ENCODE measurements around the gene CELA2A.

Gene CELA2A

GRCh38 chr1:15456313-15456954 is at the start of gene CELA2A:
Gene CELA2A (plus strand): TSS chr1:15456732. CDS start chr1:15456754, 22 bp downstream.
- no peak for DNase-seq (ENCODE audit: low read depth in 2 of 2)

- DNase-seq (ENCODE audit: low read depth in 2 of 2): no peak
These were observed 49.0 kb upstream of the CELA2A start for GRCh38 chr1:15407580-15407979.

- no peak for DNase-seq (ENCODE audit: low read depth in 2 of 2)
These were observed 47.6 kb upstream of the CELA2A start for GRCh38 chr1:15408890-15409387.

- DNase-seq (ENCODE audit: low read depth in 2 of 2): peak; percentile 78 to 83
These were observed 46.9 kb upstream of the CELA2A start, which contains the start of gene EFHD2 for GRCh38 chr1:15409388-15410222. Gene EFHD2 (plus strand): TSS chr1:15409888. CDS start chr1:15409972, 84 bp downstream.

GRCh38 chr1:15410223-15410883 is 46.2 kb upstream of the CELA2A start:
- no peak for DNase-seq (ENCODE audit: low read depth in 2 of 2)

GRCh38 chr1:15410884-15411245 is 45.7 kb upstream of the CELA2A start:
- DNase-seq (ENCODE audit: low read depth in 2 of 2): no peak

GRCh38 chr1:15411593-15412137 is 44.9 kb upstream of the CELA2A start:
- no peak for DNase-seq (ENCODE audit: low read depth in 2 of 2)

GRCh38 chr1:15412175-15412800 is 44.2 kb upstream of the CELA2A start:
- DNase-seq (ENCODE audit: low read depth in 2 of 2): peak in 1 of 2 donors; percentile 47

- no peak for DNase-seq (ENCODE audit: low read depth in 2 of 2)
These were observed 43.7 kb upstream of the CELA2A start for GRCh38 chr1:15412843-15413242.

- DNase-seq (ENCODE audit: low read depth in 2 of 2): no peak
These were observed 42.7 kb upstream of the CELA2A start for GRCh38 chr1:15413563-15414444.

- no peak for DNase-seq (ENCODE audit: low read depth in 2 of 2)
These were observed 42.0 kb upstream of the CELA2A start for GRCh38 chr1:15414445-15414983.

GRCh38 chr1:15417059-15417934 is 39.2 kb upstream of the CELA2A start:
- peak; percentile 58 to 62 for DNase-seq (ENCODE audit: low read depth in 2 of 2)

- no peak for DNase-seq (ENCODE audit: low read depth in 2 of 2)
These were observed 37.6 kb upstream of the CELA2A start for GRCh38 chr1:15418806-15419515.

- DNase-seq (ENCODE audit: low read depth in 2 of 2): no peak
These were observed 35.6 kb upstream of the CELA2A start for GRCh38 chr1:15420853-15421465.

- no peak for DNase-seq (ENCODE audit: low read depth in 2 of 2)
These were observed 33.7 kb upstream of the CELA2A start for GRCh38 chr1:15422871-15423270.

- DNase-seq (ENCODE audit: low read depth in 2 of 2): no peak
These were observed 33.0 kb upstream of the CELA2A start for GRCh38 chr1:15423355-15424077.

GRCh38 chr1:15424146-15424667 is 32.3 kb upstream of the CELA2A start:
- no peak for DNase-seq (ENCODE audit: low read depth in 2 of 2)
